Measurements from ENCODE around the gene CCNJ.
A peak's percentile ranks its signal among the peaks of the same experiment; 100 is the strongest.

CCNJ gene

GRCh38 chr10:96041146-96041545 lies 2.2 kb upstream of the CCNJ start:
- Histone ChIP-seq H3K9me2 (replicated peaks; ENCODE audit: low read depth, low read length) (no peaks in the 10 kb centered on the region), H3K4me1 (ENCODE audit: insufficient read depth, low read length, poor library complexity, severe bottlenecking) (peaks cover 26% of the 10 kb centered on the region), H3K4me2 (ENCODE audit: low read depth, low read length, poor library complexity, severe bottlenecking) (no peak overlapping the region), H3K27me3 (ENCODE audit: insufficient read depth, low read length, poor library complexity, severe bottlenecking) (no peaks in the 10 kb centered on the region), H2AFZ (ENCODE audit: low read length) (no peak overlapping the region), H3K4me3 (ENCODE audit: low read length, poor library complexity, severe bottlenecking) (no peak overlapping the region), H3K79me2 (ENCODE audit: insufficient read depth, low read length) (peaks cover 31% of the 10 kb centered on the region), H3K9me3 (ENCODE audit: insufficient read depth, low read depth, low read length) (no peaks in the 10 kb centered on the region), H3K36me3 (ENCODE audit: insufficient read depth, low read length) (no peaks in the 10 kb centered on the region), H4K20me1 (ENCODE audit: insufficient read depth, low read length, poor library complexity, severe bottlenecking) (peaks cover 23% of the 10 kb centered on the region), H3K9ac (ENCODE audit: low read depth, low read length, poor library complexity, severe bottlenecking) (no peak overlapping the region), H3F3A (ENCODE audit: low read depth) (no peaks in the 10 kb centered on the region)
- TF ChIP-seq EZH2phosphoT487 (IDR thresholded peaks at IDR 0.05; ENCODE audit: borderline replicate concordance), result no peak
- TF ChIP-seq, protein P1, sequence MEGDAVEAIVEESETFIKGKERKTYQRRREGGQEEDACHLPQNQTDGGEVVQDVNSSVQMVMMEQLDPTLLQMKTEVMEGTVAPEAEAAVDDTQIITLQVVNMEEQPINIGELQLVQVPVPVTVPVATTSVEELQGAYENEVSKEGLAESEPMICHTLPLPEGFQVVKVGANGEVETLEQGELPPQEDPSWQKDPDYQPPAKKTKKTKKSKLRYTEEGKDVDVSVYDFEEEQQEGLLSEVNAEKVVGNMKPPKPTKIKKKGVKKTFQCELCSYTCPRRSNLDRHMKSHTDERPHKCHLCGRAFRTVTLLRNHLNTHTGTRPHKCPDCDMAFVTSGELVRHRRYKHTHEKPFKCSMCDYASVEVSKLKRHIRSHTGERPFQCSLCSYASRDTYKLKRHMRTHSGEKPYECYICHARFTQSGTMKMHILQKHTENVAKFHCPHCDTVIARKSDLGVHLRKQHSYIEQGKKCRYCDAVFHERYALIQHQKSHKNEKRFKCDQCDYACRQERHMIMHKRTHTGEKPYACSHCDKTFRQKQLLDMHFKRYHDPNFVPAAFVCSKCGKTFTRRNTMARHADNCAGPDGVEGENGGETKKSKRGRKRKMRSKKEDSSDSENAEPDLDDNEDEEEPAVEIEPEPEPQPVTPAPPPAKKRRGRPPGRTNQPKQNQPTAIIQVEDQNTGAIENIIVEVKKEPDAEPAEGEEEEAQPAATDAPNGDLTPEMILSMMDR (conservative IDR thresholded peaks at IDR 0.05; ENCODE audit: low read length), result no peak

DNA sequence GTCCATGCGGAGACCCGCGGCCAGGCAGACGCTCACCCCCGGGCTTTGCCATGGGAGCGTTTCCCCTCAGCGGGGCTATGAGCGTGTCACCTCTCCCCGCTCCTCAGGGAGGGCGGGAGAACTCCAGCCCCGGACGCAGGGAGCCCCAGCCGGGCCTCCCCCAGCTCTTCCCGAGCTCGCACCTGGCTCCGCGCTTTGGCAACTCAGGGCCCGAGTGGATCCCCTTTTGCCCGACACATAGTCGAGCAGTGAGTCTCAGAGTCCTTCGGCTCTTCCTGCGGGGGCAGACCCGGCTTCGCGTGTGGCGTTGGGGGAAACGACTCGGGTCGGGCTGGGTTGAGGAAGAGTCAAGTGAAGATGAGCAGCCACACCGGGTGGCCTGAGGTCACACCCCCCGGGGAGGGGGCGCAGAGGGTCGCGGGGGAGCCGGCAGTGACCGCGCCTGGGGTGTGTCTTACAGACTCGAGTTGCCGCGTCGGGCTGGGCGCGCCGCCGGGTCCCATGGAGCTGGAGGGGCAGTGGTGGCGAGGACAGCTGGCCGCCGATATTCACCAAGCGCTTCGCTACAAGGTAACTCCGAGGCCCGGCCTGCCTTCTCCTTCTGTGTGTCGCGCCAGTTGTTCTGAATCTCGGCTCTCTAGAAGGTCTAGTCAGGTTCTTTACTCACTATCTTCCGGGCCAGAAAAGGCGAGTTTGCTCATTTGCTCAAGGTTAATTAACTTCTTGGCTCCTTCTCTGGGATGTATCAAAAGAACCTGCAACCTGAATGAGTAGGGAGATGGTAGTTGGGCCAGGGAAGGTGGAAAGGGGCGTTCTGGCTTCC lies 721 bp downstream of the CCNJ start:
- Histone ChIP-seq H3F3A (ENCODE audit: low read depth) (no peaks in the 10 kb centered on the region), H3K4me2 (ENCODE audit: low read depth, low read length, poor library complexity, severe bottlenecking) (peak overlapping the region; percentile 84), H3K79me2 (ENCODE audit: insufficient read depth, low read length) (peaks cover 58% of the 10 kb centered on the region), H3K9me3 (ENCODE audit: insufficient read depth, low read depth, low read length) (no peaks in the 10 kb centered on the region), H3K4me1 (ENCODE audit: insufficient read depth, low read length, poor library complexity, severe bottlenecking) (peaks cover 49% of the 10 kb centered on the region), H3K27me3 (ENCODE audit: insufficient read depth, low read length, poor library complexity, severe bottlenecking) (no peaks in the 10 kb centered on the region), H4K20me1 (ENCODE audit: insufficient read depth, low read length, poor library complexity, severe bottlenecking) (peaks cover 45% of the 10 kb centered on the region), H2AFZ (ENCODE audit: low read length) (peak overlapping the region; percentile 76), H3K4me3 (ENCODE audit: low read length, poor library complexity, severe bottlenecking) (peak overlapping the region; percentile 92), H3K9ac (ENCODE audit: low read depth, low read length, poor library complexity, severe bottlenecking) (peak overlapping the region; percentile 91), H3K36me3 (ENCODE audit: insufficient read depth, low read length) (no peaks in the 10 kb centered on the region), H3K9me2 (replicated peaks; ENCODE audit: low read depth, low read length) (no peaks in the 10 kb centered on the region)
- TF ChIP-seq EZH2phosphoT487 (IDR thresholded peaks at IDR 0.05; ENCODE audit: borderline replicate concordance), result no peak
- TF ChIP-seq, protein P1 (conservative IDR thresholded peaks at IDR 0.05; ENCODE audit: low read length), result no peak

- H3K9ac ChIP-seq (ENCODE audit: low read depth, low read length, poor library complexity, severe bottlenecking), result peak overlapping the region; percentile 91
- H3F3A ChIP-seq (ENCODE audit: low read depth), result no peaks in the 10 kb centered on the region
- H3K9me2 ChIP-seq (replicated peaks; ENCODE audit: low read depth, low read length), result no peaks in the 10 kb centered on the region
- H3K4me3 ChIP-seq (ENCODE audit: low read length, poor library complexity, severe bottlenecking), result peak overlapping the region; percentile 92
- TF ChIP-seq, protein P1 (conservative IDR thresholded peaks at IDR 0.05; ENCODE audit: low read length), result no peak
- TF ChIP-seq EZH2phosphoT487 (IDR thresholded peaks at IDR 0.05; ENCODE audit: borderline replicate concordance), result no peak
- peak overlapping the region; percentile 84 for H3K4me2 ChIP-seq (ENCODE audit: low read depth, low read length, poor library complexity, severe bottlenecking)
- H4K20me1 ChIP-seq (ENCODE audit: insufficient read depth, low read length, poor library complexity, severe bottlenecking), result peaks cover 52% of the 10 kb centered on the region
- no peaks in the 10 kb centered on the region for H3K27me3 ChIP-seq (ENCODE audit: insufficient read depth, low read length, poor library complexity, severe bottlenecking)
- H3K9me3 ChIP-seq (ENCODE audit: insufficient read depth, low read depth, low read length), result no peaks in the 10 kb centered on the region
- no peaks in the 10 kb centered on the region for H3K36me3 ChIP-seq (ENCODE audit: insufficient read depth, low read length)
- H3K79me2 ChIP-seq (ENCODE audit: insufficient read depth, low read length), result peaks cover 65% of the 10 kb centered on the region
- no peak overlapping the region for H2AFZ ChIP-seq (ENCODE audit: low read length)
- peaks cover 55% of the 10 kb centered on the region for H3K4me1 ChIP-seq (ENCODE audit: insufficient read depth, low read length, poor library complexity, severe bottlenecking)
Observed at GRCh38 chr10:96044736-96045135, 1.4 kb downstream of the CCNJ start.
